ENCODE data around the gene C9orf43.

Gene C9orf43

DNA sequence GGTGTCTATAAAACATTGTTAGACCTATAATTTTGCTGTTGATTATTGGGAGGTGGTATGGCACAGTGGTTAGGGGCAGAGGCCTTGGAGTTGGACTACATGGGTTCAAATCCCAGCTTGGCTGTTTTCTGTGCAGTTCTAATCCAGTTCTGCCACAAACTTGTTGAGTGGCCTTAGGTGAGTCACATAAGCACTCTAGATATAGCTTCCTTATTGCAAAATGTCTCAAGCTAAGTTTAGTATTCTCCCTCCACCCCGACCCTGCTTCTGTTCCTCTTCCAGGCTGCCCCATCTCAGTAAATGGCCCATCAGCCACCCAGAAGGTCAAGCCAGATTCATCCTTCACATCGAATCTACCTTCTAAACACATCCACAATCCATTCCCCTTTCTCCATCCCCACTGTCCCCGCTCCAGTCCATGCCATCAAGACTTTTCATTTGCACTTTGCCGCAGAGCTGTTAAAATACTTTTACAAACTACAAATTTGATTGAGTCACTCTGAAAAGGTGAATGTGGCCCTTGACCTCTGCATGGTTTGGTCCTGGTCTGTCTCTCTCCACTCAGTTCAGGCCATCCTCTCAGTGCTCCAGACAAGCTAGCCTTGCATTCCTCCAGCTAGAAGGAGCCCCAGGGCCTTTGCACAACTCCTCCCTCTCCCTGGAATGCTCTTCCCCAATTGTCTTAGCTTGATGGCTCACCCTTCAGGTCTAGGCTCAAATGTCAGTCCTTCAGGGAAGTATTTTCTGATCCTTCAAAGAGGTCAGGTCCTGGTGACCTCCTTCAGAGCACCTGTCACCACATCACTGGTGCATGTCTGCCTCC is 23.8 kb upstream of the C9orf43 start:
- ChIA-PET POLR2A (no interaction called here), CTCF (interaction anchor here (0.7 to 1.7 kb wide), 3 partner anchors 12 to 16 kb away, joined by 3 to 6 read pairs (median 3); partner anchors contain the start of gene ALAD)
- TF ChIP-seq, protein P1, sequence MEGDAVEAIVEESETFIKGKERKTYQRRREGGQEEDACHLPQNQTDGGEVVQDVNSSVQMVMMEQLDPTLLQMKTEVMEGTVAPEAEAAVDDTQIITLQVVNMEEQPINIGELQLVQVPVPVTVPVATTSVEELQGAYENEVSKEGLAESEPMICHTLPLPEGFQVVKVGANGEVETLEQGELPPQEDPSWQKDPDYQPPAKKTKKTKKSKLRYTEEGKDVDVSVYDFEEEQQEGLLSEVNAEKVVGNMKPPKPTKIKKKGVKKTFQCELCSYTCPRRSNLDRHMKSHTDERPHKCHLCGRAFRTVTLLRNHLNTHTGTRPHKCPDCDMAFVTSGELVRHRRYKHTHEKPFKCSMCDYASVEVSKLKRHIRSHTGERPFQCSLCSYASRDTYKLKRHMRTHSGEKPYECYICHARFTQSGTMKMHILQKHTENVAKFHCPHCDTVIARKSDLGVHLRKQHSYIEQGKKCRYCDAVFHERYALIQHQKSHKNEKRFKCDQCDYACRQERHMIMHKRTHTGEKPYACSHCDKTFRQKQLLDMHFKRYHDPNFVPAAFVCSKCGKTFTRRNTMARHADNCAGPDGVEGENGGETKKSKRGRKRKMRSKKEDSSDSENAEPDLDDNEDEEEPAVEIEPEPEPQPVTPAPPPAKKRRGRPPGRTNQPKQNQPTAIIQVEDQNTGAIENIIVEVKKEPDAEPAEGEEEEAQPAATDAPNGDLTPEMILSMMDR (IDR thresholded peaks at IDR 0.05; ENCODE audit: insufficient read depth, low read length, missing control alignments): no peak
- DNase-seq (ENCODE audit: low read depth, low spot score): no peak
- H3K4me3 ChIP-seq (ENCODE audit: low read depth, low read length): no peak overlapping the region

DNA sequence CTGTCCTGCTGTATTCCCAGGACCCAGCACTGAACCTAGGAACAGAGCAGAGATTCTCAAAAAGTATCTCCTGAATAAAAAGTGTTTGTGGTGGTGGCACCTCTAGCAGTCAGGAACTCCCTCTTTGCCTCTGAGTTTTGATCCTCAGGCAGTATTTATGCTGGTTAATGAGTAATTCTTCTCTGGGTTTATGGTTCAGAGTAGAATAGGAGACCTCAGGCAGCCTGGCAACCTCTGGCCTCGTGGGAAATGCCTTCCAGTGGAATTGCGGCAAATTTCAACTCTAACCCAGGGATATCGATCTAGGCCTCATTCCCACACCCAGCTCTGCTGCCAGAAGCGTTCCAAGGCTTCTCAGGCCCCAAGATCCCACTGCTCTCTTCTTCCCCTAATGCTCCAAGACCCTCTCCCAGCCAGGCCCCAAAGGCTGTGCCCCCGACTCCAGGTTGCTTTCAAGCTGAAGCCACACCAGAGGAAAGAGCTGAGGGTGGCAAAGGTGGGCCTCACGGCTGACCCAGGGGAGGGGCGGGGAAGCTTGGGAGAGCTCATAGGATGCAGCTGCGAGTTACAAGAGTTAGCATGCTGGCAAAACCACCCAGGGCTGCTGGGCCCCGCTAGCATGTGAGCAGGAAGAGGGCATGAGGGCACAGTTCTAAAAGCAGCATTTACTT is 22.9 kb upstream of the C9orf43 start:
- DNase-seq (ENCODE audit: low read depth, low spot score): no peak
- TF ChIP-seq, protein P1 (IDR thresholded peaks at IDR 0.05; ENCODE audit: insufficient read depth, low read length, missing control alignments): no peak
- ChIA-PET POLR2A (no interaction called here), CTCF (interaction anchor here (0.7 kb wide), 1 partner anchor 15 kb away, joined by 3 read pairs; no protein-coding TSS in a partner anchor)
- no peak overlapping the region for H3K4me3 ChIP-seq (ENCODE audit: low read depth, low read length)

DNA sequence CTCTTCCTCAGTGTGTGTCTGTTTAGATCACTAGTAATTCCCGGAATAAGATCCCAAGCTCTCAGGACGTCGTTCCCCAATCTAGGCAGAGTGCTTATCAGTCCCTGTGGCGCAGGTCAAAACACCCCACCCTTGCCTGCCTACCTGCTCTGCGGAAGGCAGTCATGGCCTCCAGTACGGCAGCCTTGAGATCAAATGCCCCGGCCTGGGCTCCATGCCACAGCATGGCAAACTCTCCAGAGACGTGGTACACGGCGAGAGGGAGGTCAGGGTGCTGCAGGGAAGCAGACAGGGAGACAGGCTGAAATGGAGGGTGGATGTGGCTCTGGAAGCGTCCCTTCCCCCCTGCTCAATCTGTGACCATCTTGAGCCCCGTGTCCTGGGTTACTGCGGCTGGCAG is 21.7 kb upstream of the C9orf43 start:
- POLR2A ChIA-PET: no interaction called here
- CTCF ChIA-PET: interaction anchor here (0.6 kb wide), 1 partner anchor 10 kb away, joined by 3 read pairs; no protein-coding TSS in a partner anchor
- H3K4me3 ChIP-seq (ENCODE audit: low read depth, low read length): no peak overlapping the region
- DNase-seq (ENCODE audit: low read depth, low spot score): no peak
- TF ChIP-seq, protein P1 (IDR thresholded peaks at IDR 0.05; ENCODE audit: insufficient read depth, low read length, missing control alignments): no peak

DNA sequence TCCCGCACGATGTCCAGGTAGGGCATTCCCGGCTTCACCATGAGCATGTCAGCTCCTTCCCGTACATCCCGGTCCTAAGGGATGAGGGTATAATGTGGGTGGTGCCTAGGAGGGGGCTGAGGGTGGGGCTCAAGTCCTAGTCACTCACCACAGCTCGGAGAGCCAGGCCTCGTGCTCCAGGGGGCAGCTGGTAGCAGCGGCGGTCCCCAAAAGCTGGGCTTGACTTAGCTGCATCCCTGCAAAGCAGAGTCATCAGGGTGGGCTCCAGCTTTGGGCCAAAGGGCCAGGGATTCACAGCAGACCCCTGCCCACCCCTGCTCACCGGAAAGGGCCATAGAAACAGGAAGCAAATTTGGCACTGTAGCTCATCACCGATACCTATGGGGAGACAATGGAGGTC is 21.1 kb upstream of the C9orf43 start:
- ChIA-PET CTCF (interaction anchor here (1.0 kb wide), 1 partner anchor 13 kb away, joined by 4 read pairs; no protein-coding TSS in a partner anchor), POLR2A (no interaction called here)
- no peak for DNase-seq (ENCODE audit: low read depth, low spot score)
- TF ChIP-seq, protein P1 (IDR thresholded peaks at IDR 0.05; ENCODE audit: insufficient read depth, low read length, missing control alignments): no peak
- H3K4me3 ChIP-seq (ENCODE audit: low read depth, low read length): no peak overlapping the region

DNA sequence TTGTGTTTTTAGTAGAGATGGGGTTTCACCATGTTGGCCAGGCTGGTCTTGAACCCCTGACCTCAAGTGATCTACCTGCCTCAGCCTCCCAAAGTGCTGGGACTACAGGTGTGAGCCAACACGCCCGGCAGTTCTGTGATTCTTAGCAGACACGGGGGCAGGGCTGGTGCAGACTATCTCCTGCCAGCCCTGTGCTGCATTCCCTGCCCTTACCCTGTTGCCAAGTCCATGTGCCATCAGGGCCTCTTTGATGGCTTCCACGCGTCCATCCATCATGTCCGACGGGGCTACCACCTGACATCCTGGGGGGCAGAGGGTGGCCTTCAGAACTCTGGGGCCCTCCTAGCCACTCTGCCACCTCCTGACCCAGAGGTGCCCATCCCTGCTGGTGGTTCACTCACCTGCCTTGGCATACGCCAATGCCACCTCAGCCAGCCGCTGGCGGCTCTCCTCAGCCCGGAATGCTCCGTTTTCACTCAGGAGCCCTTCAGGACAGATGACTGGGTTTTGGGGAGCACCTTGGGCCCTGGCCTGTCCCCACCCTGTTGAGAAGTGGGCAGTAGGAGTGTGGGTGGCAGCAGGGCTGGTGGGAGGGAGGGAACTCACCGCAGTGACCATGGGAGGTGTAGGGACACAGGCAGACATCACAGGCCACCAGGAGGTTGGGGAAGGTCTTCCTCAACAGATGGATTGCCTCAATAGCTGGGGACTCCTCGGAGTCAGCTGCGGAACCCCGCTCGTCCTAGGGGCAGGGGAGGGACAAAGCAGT is 20.2 kb upstream of the C9orf43 start:
- DNase-seq (ENCODE audit: low read depth, low spot score): no peak
- TF ChIP-seq, protein P1 (IDR thresholded peaks at IDR 0.05; ENCODE audit: insufficient read depth, low read length, missing control alignments): no peak
- POLR2A ChIA-PET: no interaction called here
- no peak overlapping the region for H3K4me3 ChIP-seq (ENCODE audit: low read depth, low read length)
- CTCF ChIA-PET: interaction anchor here (0.6 to 4.3 kb wide), 3 partner anchors 11 to 77 kb away, joined by 3 to 28 read pairs (median 4); partner anchors contain the start of gene ALAD
